Keratinocyte (primary cell): ENCODE data around the gene RFX8.

Source experiments
- EZH2 ChIP-seq: IDR thresholded peaks from one replicate; pipeline ENCODE4 v1.6.1; 2012; ENCODE audit warnings: inconsistent platforms, mild to moderate bottlenecking, low read length, moderate library complexity
- TF ChIP-seq, protein P1 (sequence below), 3 experiments: IDR thresholded peaks in 1 of 3; conservative IDR thresholded peaks in 1 of 3; optimal IDR thresholded peaks in 1 of 3; 2 replicates in 2 of 3; 3 replicates in 1 of 3; pipeline versions ENCODE3 to v1.5.1; 2011; ENCODE audit warnings: low read length in 3 of 3, mild to moderate bottlenecking in 3 of 3, moderate library complexity in 2 of 3, control low read depth in 1 of 3, inconsistent platforms in 1 of 3; ENCODE audit not compliant: insufficient read depth in 2 of 3; ENCODE audit errors: extremely low read depth in 1 of 3

DNA sequence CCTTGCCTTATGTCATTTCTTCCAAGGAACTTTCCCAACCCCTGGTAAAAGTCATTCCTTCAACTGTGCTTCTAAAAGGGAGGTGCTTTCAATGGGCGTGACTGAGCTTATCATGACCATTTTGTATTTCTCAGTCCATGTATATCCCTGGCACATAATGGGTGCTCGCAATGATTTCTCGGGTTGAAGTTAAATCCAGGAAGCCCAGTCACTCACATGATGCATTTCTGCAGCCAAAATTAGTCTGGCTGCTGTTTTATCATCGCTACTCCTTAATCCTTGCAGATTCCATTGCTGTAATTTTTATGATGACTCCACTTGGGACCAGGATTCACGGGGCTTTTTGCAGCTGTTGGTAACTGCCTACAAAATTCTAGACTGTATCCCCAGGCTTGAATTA is 25.9 kb upstream of the RFX8 start:
- TF ChIP-seq EZH2, result no peak
- TF ChIP-seq, protein P1, sequence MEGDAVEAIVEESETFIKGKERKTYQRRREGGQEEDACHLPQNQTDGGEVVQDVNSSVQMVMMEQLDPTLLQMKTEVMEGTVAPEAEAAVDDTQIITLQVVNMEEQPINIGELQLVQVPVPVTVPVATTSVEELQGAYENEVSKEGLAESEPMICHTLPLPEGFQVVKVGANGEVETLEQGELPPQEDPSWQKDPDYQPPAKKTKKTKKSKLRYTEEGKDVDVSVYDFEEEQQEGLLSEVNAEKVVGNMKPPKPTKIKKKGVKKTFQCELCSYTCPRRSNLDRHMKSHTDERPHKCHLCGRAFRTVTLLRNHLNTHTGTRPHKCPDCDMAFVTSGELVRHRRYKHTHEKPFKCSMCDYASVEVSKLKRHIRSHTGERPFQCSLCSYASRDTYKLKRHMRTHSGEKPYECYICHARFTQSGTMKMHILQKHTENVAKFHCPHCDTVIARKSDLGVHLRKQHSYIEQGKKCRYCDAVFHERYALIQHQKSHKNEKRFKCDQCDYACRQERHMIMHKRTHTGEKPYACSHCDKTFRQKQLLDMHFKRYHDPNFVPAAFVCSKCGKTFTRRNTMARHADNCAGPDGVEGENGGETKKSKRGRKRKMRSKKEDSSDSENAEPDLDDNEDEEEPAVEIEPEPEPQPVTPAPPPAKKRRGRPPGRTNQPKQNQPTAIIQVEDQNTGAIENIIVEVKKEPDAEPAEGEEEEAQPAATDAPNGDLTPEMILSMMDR (optimal IDR thresholded peaks at IDR 0.05 in 1 of 3, IDR thresholded peaks at IDR 0.05 in 1 of 3, conservative IDR thresholded peaks at IDR 0.05 in 1 of 3; ENCODE audit: extremely low read depth in 1 of 3, insufficient read depth in 2 of 3, low read length in 3 of 3), result no peak
